Immature natural killer cell (primary cell): ENCODE data around the gene MEGF8. TPM values are rescaled to one million over a fixed set of nuclear protein-coding genes. Genes with fewer than 3 reads are reported as not detected.
"Not testable (repeated sequence)": the region's sequence is repeated elsewhere in the genome, so short reads cannot be mapped to it uniquely, and the experiment has no call there.

ENCODE experiments used
- DNase-seq, 3 donors: peaks; one replicate each; pipeline ENCODE4 v3.0.0; 2022; ENCODE audit warnings: mixed read lengths in 1 of 3
- H3K27ac Mint-ChIP-seq, 6 donors: one replicate each; pipeline ENCODE4 v1.8.0; 2020; ENCODE audit warnings: mixed read lengths in 6 of 6, mild to moderate bottlenecking in 5 of 6, inconsistent platforms in 4 of 6, moderate library complexity in 3 of 6
- H3K27me3 Mint-ChIP-seq, 3 donors: one replicate each; pipeline ENCODE4 v1.8.0; 2020 to 2021; ENCODE audit warnings: low read depth in 3 of 3, mild to moderate bottlenecking in 3 of 3, mixed read lengths in 3 of 3, moderate library complexity in 3 of 3, inconsistent platforms in 1 of 3
- H3K36me3 Mint-ChIP-seq, 3 donors: one replicate each; pipeline ENCODE4 v1.8.0; 2020; ENCODE audit warnings: mixed read lengths in 3 of 3, inconsistent platforms in 2 of 3, mild to moderate bottlenecking in 2 of 3
- H3K4me1 Mint-ChIP-seq, 2 donors: one replicate each; pipeline ENCODE4 v1.8.0; 2020; ENCODE audit warnings: inconsistent platforms in 2 of 2, mild to moderate bottlenecking in 2 of 2, mixed read lengths in 2 of 2, moderate library complexity in 1 of 2
- H3K4me3 Mint-ChIP-seq, 5 donors: one replicate each; pipeline ENCODE4 v1.8.0; 2020; ENCODE audit warnings: mild to moderate bottlenecking in 5 of 5, mixed read lengths in 5 of 5, inconsistent platforms in 3 of 5, moderate library complexity in 3 of 5
- H3K9me3 Mint-ChIP-seq, 6 donors: one replicate each; pipeline ENCODE4 v1.8.0; 2020; ENCODE audit warnings: mild to moderate bottlenecking in 6 of 6, mixed read lengths in 6 of 6, inconsistent platforms in 4 of 6, moderate library complexity in 3 of 6
- polyA plus RNA-seq, 3 donors: library from polyadenylated mRNA; unstranded; fragments of 300-500 nt; fragmentation: Illumina TruSeq; gene quantifications; one replicate each; pipeline ENCODE4 v1.2.3, GENCODE V29; 2021

Gene MEGF8
- polyA plus RNA-seq, 3 donors from 2014 or later, result 0.12 to 0.56 TPM; not detected in 1

DNA sequence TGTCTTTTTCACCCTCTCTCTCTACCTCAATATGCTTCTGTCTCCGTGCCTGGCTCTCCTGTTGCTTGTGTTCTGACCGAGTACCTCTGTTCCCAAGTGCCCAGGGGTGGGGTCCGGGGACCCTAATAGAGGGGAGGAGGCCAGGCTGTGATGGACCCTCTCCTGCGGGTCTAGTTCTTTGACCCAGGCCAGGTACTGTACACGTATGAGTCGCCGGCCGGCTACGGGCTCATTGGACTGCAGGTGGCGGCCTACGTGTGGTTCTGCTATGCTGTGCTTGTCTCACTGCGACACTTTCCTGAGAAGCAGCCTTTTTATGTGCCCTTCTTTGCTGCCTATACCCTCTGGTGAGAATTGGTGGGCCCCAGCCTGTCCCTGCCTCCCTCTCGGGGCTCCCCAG lies 7.9 kb upstream of the MEGF8 start:
- Mint-ChIP-seq H3K9me3 (no peaks in the 10 kb centered on the region), H3K27me3 (peaks cover 9 to 11% (median 10%) of the 10 kb centered on the region in 3 donors), H3K36me3 (no peaks in the 10 kb centered on the region), H3K4me3 (peak overlapping the region in 1 of 5 donors; percentile 73), H3K27ac (no peak overlapping the region), H3K4me1 (peaks cover 23 to 25% of the 10 kb centered on the region in 2 donors)
- no peak for DNase-seq

DNA sequence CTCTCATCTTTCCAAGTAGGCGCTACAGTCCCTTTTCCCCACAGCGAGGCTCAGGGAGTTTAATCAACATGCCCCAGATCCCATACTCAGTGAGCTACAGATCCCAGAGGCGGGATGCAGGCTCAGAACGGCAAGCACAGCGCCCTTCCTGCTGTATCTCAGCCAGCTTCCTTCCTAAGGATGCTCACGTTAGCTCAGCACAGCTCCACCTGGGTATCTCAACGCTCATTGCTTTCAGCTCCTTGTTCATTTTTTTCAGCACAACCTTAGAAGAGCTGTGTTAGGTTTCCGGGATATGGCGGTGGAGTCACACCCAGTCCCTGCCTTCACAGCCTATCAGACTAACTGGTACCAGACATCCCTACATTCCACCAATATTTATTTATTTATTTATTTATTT lies 3.1 kb upstream of the MEGF8 start:
- DNase-seq, result no peak
- H3K4me1 Mint-ChIP-seq, result peaks cover 21 to 26% of the 10 kb centered on the region in 2 donors
- no peak overlapping the region for H3K27ac Mint-ChIP-seq
- H3K9me3 Mint-ChIP-seq, result no peaks in the 10 kb centered on the region
- H3K27me3 Mint-ChIP-seq, result peaks cover 7 to 11% (median 7%) of the 10 kb centered on the region in 3 donors
- peak overlapping the region in 2 of 5 donors; percentile 20 to 51 for H3K4me3 Mint-ChIP-seq
- H3K36me3 Mint-ChIP-seq, result peaks cover 3 to 5% (median 4%) of the 10 kb centered on the region in 3 donors

GRCh38 chr19:42323473-42323851 lies 2.0 kb upstream of the MEGF8 start:
- peaks cover 25 to 28% of the 10 kb centered on the region in 2 donors for H3K4me1 Mint-ChIP-seq
- H3K4me3 Mint-ChIP-seq, result peak overlapping the region; percentile 41 to 77 (median 70)
- peaks cover 3 to 5% (median 4%) of the 10 kb centered on the region in 3 donors for H3K36me3 Mint-ChIP-seq
- H3K27me3 Mint-ChIP-seq, result peaks cover 7 to 11% (median 7%) of the 10 kb centered on the region in 3 donors
- no peaks in the 10 kb centered on the region for H3K9me3 Mint-ChIP-seq
- no peak for DNase-seq
- H3K27ac Mint-ChIP-seq, result no peak overlapping the region

DNA sequence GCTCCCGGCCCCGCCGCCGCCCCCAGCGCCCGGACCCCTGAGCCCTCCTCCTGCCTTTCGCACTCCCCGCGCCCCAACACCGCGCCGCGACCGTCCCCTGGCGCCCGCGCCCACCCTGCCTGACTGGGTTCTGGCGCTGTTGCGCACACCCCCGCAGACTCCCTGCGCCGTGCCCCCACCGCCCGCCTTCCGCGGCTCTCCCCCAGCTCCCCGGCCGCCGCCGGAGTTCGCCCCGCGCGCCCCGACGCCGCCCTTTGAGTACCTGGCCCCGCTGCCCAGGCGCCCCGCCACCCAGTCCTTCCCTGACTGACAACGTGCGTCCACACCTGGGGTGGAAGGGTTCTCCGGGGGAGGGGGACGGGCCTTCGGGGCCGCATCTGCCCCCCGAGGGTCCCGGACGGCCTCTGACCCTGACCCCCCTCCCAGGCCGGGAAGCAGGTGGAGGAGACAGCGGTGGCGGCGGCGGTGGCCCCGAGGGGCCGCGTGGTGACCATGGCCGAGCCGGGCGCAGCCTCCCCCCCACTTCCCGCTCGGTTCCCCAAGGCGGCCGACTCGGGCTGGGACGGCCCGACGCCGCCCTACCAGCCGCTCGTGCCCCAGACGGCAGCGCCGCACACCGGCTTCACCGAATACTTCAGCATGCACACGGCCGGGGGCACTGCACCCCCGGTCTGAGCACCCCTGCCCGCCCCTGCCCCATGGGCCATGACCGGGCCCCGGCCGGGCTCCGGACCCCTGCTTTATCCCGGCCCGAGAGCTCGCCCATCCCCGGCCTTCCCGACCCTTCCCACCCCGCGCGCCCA lies 1.4 kb upstream of the MEGF8 start:
- Mint-ChIP-seq H3K9me3 (no peaks in the 10 kb centered on the region), H3K4me1 (peaks cover 25 to 28% of the 10 kb centered on the region in 2 donors), H3K4me3 (no peak overlapping the region), H3K27me3 (peaks cover 7 to 11% (median 7%) of the 10 kb centered on the region in 3 donors), H3K36me3 (peaks cover 3 to 5% (median 4%) of the 10 kb centered on the region in 3 donors), H3K27ac (no peak overlapping the region)
- peak in 2 of 3 donors; percentile 15 to 16 for DNase-seq

- Mint-ChIP-seq H3K36me3 (peaks cover 3 to 5% (median 4%) of the 10 kb centered on the region in 3 donors), H3K27me3 (peaks cover 7 to 11% (median 7%) of the 10 kb centered on the region in 3 donors), H3K4me1 (peaks cover 25 to 28% of the 10 kb centered on the region in 2 donors), H3K4me3 (peak overlapping the region; percentile 85 to 93 (median 91)), H3K27ac (peak overlapping the region; percentile 34 to 88 (median 75)), H3K9me3 (no peaks in the 10 kb centered on the region)
- no peak for DNase-seq
These were observed 654 bp upstream of the MEGF8 start for GRCh38 chr19:42324655-42325307.

DNA sequence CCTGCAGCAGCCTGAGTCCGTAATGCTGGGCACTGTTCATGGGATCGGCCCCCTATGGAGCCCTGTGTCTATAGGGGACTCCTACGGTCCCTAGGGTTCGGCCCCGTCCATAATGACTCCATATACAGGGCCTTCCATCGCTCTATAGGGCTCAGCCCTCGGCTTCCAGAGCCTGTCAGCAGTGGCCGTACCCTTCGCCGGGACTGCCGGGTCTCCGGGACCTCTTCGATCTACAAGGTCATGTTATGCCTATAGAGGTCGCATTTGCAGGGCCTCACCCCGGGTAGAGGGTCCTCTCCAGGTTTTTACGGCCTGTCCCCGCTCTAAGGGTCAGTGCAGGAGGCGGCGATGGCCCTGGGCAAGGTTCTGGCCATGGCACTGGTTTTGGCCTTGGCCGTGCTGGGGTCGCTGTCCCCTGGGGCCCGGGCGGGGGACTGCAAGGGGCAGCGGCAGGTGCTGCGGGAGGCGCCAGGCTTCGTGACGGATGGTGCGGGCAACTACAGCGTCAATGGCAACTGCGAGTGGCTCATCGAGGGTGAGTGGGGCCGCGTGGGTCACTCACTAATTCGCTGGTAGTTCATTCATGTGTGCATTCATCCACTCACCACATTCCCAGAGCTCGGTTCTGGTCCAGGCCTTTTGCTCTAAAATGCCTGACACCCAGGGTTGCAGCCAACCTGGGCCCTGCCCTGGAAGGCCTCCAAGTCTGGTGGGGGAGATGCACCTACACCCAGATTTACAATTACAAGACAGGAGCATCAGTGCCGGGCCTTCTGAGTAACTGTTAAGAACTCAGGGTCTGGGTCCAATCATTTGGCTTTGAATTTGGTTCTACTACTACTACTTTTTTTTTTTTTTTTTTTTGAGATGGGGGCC lies 699 bp downstream of the MEGF8 start:
- peaks cover 3 to 5% (median 4%) of the 10 kb centered on the region in 3 donors for H3K36me3 Mint-ChIP-seq
- no peaks in the 10 kb centered on the region for H3K9me3 Mint-ChIP-seq
- peaks cover 25 to 28% of the 10 kb centered on the region in 2 donors for H3K4me1 Mint-ChIP-seq
- peak overlapping the region; percentile 85 to 93 (median 91) for H3K4me3 Mint-ChIP-seq
- peak in 2 of 3 donors; percentile 21 to 22 for DNase-seq
- peak overlapping the region; percentile 34 to 87 (median 66) for H3K27ac Mint-ChIP-seq
- H3K27me3 Mint-ChIP-seq, result peaks cover 7 to 9% (median 7%) of the 10 kb centered on the region in 3 donors

GRCh38 chr19:42326969-42327368 lies 1.5 kb downstream of the MEGF8 start:
- peaks cover 3 to 5% (median 4%) of the 10 kb centered on the region in 3 donors for H3K36me3 Mint-ChIP-seq

DNA sequence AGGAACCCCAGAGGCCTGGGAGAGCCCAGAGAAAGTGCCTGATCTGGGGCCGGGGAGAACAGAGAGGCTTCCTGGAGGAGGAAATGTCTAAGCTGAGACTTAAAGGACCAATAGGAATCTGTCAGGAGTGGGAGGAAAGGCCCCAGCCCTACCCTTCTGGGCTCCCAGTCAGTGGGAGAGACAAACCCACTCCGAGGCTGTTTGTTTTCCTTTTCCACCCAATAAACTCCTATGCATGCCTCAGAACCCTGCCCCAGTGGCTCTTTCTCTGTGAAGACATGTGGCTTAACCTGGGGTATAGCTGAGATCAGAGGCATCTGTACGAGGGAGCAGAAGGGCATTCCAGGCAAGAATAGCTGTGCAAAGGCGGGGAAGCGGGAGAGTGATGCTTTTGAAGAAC lies 1.9 kb downstream of the MEGF8 start:
- DNase-seq, result no peak
- Mint-ChIP-seq H3K4me1 (peaks cover 25 to 28% of the 10 kb centered on the region in 2 donors), H3K27me3 (peaks cover 6 to 9% (median 7%) of the 10 kb centered on the region in 3 donors), H3K4me3 (peak overlapping the region in 3 of 5 donors; percentile 3 to 93 (median 85)), H3K36me3 (peaks cover 3 to 5% (median 4%) of the 10 kb centered on the region in 3 donors), H3K27ac (no peak overlapping the region), H3K9me3 (no peaks in the 10 kb centered on the region)

More at GRCh38 chr19:42326969-42327368, 1.5 kb downstream of the MEGF8 start:
- H3K27ac Mint-ChIP-seq, result peak overlapping the region in 2 of 6 donors; percentile 35 to 47
- no peak for DNase-seq
- peaks cover 7 to 9% (median 7%) of the 10 kb centered on the region in 3 donors for H3K27me3 Mint-ChIP-seq
- peaks cover 25 to 28% of the 10 kb centered on the region in 2 donors for H3K4me1 Mint-ChIP-seq
- no peaks in the 10 kb centered on the region for H3K9me3 Mint-ChIP-seq
- peak overlapping the region; percentile 39 to 93 (median 85) for H3K4me3 Mint-ChIP-seq

DNA sequence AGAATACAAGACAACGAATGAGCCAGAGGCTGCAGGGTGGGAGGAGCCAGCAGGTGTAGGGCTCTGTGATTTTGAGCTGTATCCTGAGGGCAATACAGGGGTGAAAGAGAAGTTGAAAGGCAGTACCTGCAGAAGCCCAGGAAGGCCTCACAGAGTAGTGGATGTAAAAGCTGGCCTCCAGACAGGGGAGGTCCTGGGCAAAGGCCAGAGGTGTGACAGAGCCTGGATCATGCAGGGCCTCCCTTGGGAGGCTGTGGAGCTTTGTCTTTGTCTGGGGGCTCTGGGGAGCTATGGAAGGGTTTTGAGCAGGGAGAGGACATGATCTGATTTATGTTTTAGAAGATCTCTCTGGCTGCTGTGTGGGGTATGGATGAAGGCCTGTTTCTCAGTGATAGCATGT lies 2.7 kb downstream of the MEGF8 start:
- Mint-ChIP-seq H3K9me3 (no peaks in the 10 kb centered on the region), H3K27ac (peak overlapping the region in 1 of 6 donors; percentile 30), H3K27me3 (peaks cover 5 to 9% (median 7%) of the 10 kb centered on the region in 3 donors), H3K4me3 (no peak overlapping the region), H3K4me1 (peaks cover 25 to 28% of the 10 kb centered on the region in 2 donors), H3K36me3 (peaks cover 3 to 5% (median 4%) of the 10 kb centered on the region in 3 donors)
- no peak for DNase-seq

DNA sequence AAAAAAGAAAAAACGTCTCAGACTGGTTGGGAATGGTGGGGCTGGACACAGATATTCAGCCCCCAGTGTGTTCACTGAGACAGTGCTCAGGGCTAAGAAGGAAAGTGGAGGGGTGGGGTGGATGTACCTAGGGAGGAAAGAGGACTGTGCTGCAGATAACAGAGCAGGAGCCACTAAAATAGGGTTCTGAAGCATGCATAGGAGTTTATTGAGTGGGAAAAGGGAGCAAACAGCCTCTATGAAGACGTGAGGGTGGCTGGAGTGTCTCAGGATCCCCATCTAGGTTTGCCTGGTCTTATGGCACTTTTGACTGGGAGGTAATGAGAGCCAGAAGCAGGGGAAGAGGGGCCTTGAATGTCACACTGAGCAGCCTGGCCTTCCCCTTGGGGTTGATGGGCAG lies 3.4 kb downstream of the MEGF8 start:
- H3K36me3 Mint-ChIP-seq, result peaks cover 3 to 5% (median 4%) of the 10 kb centered on the region in 3 donors
- H3K4me1 Mint-ChIP-seq, result peaks cover 22 to 28% of the 10 kb centered on the region in 2 donors
- no peak for DNase-seq
- no peak overlapping the region for H3K27ac Mint-ChIP-seq
- no peak overlapping the region for H3K4me3 Mint-ChIP-seq
- H3K27me3 Mint-ChIP-seq, result peaks cover 5 to 9% (median 7%) of the 10 kb centered on the region in 3 donors
- H3K9me3 Mint-ChIP-seq, result no peaks in the 10 kb centered on the region

- peak overlapping the region in 1 of 6 donors; percentile 38 for H3K27ac Mint-ChIP-seq
These were observed 4.8 kb downstream of the MEGF8 start for GRCh38 chr19:42330241-42330711.

GRCh38 chr19:42331333-42331732 lies 5.9 kb downstream of the MEGF8 start:
- not testable (repeated sequence) for H3K27me3 Mint-ChIP-seq, H3K27ac Mint-ChIP-seq, DNase-seq, H3K9me3 Mint-ChIP-seq, H3K4me3 Mint-ChIP-seq, H3K36me3 Mint-ChIP-seq
- peaks cover 13 to 15% of the 10 kb centered on the region in 2 donors for H3K4me1 Mint-ChIP-seq

More at GRCh38 chr19:42330241-42330711, 4.8 kb downstream of the MEGF8 start:
- Mint-ChIP-seq H3K9me3 (no peaks in the 10 kb centered on the region), H3K4me3 (no peak overlapping the region), H3K36me3 (peaks cover 0 to under 1% (median 0%) of the 10 kb centered on the region in 3 donors), H3K4me1 (peaks cover 15 to 21% of the 10 kb centered on the region in 2 donors), H3K27me3 (peaks cover under 1 to 2% (median under 1%) of the 10 kb centered on the region in 3 donors)
- no peak for DNase-seq

DNA sequence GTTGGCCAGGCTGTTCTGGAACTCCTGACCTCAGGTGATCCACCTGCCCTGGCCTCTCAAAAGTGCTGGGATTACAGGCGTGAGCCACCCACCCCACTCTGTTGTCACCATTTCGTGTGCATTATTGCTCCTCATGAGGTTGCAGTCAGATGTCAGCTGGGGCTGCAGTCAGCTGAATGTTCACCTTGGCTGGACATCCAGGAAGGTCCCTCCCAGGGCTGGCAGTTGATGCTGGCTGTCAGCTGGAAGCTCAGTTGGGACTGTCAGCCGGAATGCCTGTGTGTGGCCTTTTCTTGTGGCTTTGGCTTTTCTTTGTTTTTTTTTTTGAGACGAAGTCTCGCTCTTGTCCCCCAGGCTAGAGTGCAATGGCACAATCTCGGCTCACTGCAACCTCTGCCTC lies 6.6 kb downstream of the MEGF8 start:
- H3K36me3 Mint-ChIP-seq, result no peaks in the 10 kb centered on the region
- H3K4me3 Mint-ChIP-seq, result no peak overlapping the region
- H3K4me1 Mint-ChIP-seq, result peaks cover 6 to 7% of the 10 kb centered on the region in 2 donors
- no peaks in the 10 kb centered on the region for H3K27me3 Mint-ChIP-seq
- H3K9me3 Mint-ChIP-seq, result no peaks in the 10 kb centered on the region
- no peak overlapping the region for H3K27ac Mint-ChIP-seq
- no peak for DNase-seq
